ENCODE data around the gene SLC35F3. TPM values are rescaled to one million over a fixed set of nuclear protein-coding genes. Genes with fewer than 3 reads are reported as not detected.

The SLC35F3 gene
- total and polyA plus RNA-seq, 9 donors, result 0.04 to 0.69 (median 0.17) TPM; not detected in 3

GRCh38 chr1:234292548-234292947 lies 388.1 kb downstream of the SLC35F3 start:
- H3K27me3 ChIP-seq, result no peaks in the 10 kb centered on the region
- no peak overlapping the region for H3K4me3 ChIP-seq
- no peak for DNase-seq
- no peak for TF ChIP-seq POLR2A (IDR thresholded peaks at IDR 0.05)
- TF ChIP-seq CTCF (IDR thresholded peaks at IDR 0.05), result no peak
- TF ChIP-seq EP300 (IDR thresholded peaks at IDR 0.05), result no peak
- H3K36me3 ChIP-seq, result no peaks in the 10 kb centered on the region
- WGBS, 3 donors, result 87 to 95% (median 92%) methylated on average over 2 of the region's 2 CpGs
- H3K27ac ChIP-seq, result no peak overlapping the region
- no peaks in the 10 kb centered on the region for H3K9me3 ChIP-seq
- intact Hi-C loops (cut with DNase I), result no loop called here
- H3K4me1 ChIP-seq (ENCODE audit: insufficient read depth), result no peaks in the 10 kb centered on the region

GRCh38 chr1:234294109-234294817 lies 389.8 kb downstream of the SLC35F3 start:
- Histone ChIP-seq H3K36me3 (no peaks in the 10 kb centered on the region), H3K9me3 (peaks cover 0 to 3% of the 10 kb centered on the region in 2 donors), H3K27ac (no peak overlapping the region), H3K4me3 (no peak overlapping the region), H3K4me1 (ENCODE audit: insufficient read depth) (no peaks in the 10 kb centered on the region), H3K27me3 (no peaks in the 10 kb centered on the region)
- 59 to 72% (median 61%) methylated on average over 14 of the region's 14 CpGs for WGBS, 3 donors
- no peak for DNase-seq
- intact Hi-C loops (cut with DNase I), result no loop called here
- TF ChIP-seq EP300 (IDR thresholded peaks at IDR 0.05), result no peak
- no peak for TF ChIP-seq POLR2A (IDR thresholded peaks at IDR 0.05)
- TF ChIP-seq CTCF (IDR thresholded peaks at IDR 0.05), result no peak

GRCh38 chr1:234295068-234295467 lies 390.6 kb downstream of the SLC35F3 start:
- TF ChIP-seq CTCF (IDR thresholded peaks at IDR 0.05), result no peak
- TF ChIP-seq POLR2A (IDR thresholded peaks at IDR 0.05), result no peak
- TF ChIP-seq EP300 (IDR thresholded peaks at IDR 0.05), result no peak
- WGBS, 3 donors, result 64 to 68% (median 65%) methylated on average over 5 of the region's 5 CpGs
- no peak overlapping the region for H3K4me3 ChIP-seq
- no peaks in the 10 kb centered on the region for H3K4me1 ChIP-seq (ENCODE audit: insufficient read depth)
- peaks cover 0 to 3% of the 10 kb centered on the region in 2 donors for H3K9me3 ChIP-seq
- H3K36me3 ChIP-seq, result no peaks in the 10 kb centered on the region
- no peak overlapping the region for H3K27ac ChIP-seq
- no peaks in the 10 kb centered on the region for H3K27me3 ChIP-seq
- no peak for DNase-seq
- intact Hi-C loops (cut with DNase I), result no loop called here

GRCh38 chr1:234295626-234296025 lies 391.1 kb downstream of the SLC35F3 start:
- H3K27me3 ChIP-seq, result no peaks in the 10 kb centered on the region
- H3K4me3 ChIP-seq, result no peak overlapping the region
- H3K27ac ChIP-seq, result no peak overlapping the region
- H3K36me3 ChIP-seq, result no peaks in the 10 kb centered on the region
- 50 to 87% (median 63%) methylated on average over 2 of the region's 2 CpGs for WGBS, 3 donors
- H3K9me3 ChIP-seq, result peaks cover 0 to 3% of the 10 kb centered on the region in 2 donors
- no peak for DNase-seq
- no peaks in the 10 kb centered on the region for H3K4me1 ChIP-seq (ENCODE audit: insufficient read depth)
- TF ChIP-seq POLR2A (IDR thresholded peaks at IDR 0.05) (no peak), EP300 (IDR thresholded peaks at IDR 0.05) (no peak), CTCF (IDR thresholded peaks at IDR 0.05) (no peak)
- intact Hi-C loops (cut with DNase I), result no loop called here

Measured in ovary (tissue), 9 donors.